Stimulated activated CD8-positive, alpha-beta memory T cell treated with anti-CD3 and anti-CD28 coated beads, Interleukin-2, amount 100 ng/mL, for 1 hour (primary cell): ENCODE data around the gene AQP12B.

Experiments used
- DNase-seq, 2 donors: peaks; one replicate each; pipeline ENCODE4 v3.0.0-alpha.2; 2020; ENCODE audit warnings: low read depth in 2 of 2

AQP12B gene

GRCh38 chr2:240632306-240632721 is 50.4 kb downstream of the AQP12B start:
- DNase-seq: no peak

- no peak for DNase-seq
Observed at GRCh38 chr2:240631548-240632305, 51.0 kb downstream of the AQP12B start.

- DNase-seq: no peak
Observed at GRCh38 chr2:240630771-240631547, 51.7 kb downstream of the AQP12B start.

- no peak for DNase-seq
Observed at GRCh38 chr2:240629968-240630770, 52.5 kb downstream of the AQP12B start.

- no peak for DNase-seq
Observed at GRCh38 chr2:240629619-240629967, 53.1 kb downstream of the AQP12B start.

- DNase-seq: no peak
Observed at GRCh38 chr2:240628808-240629618, 53.7 kb downstream of the AQP12B start.

- no peak for DNase-seq
Observed at GRCh38 chr2:240628507-240628807, 54.2 kb downstream of the AQP12B start.

GRCh38 chr2:240627736-240628506 is 54.8 kb downstream of the AQP12B start:
- DNase-seq: no peak

- no peak for DNase-seq
Observed at GRCh38 chr2:240626531-240627300, 56.0 kb downstream of the AQP12B start.
